ENCODE measurements around the gene E2F3. TPM values are rescaled to one million over a fixed set of nuclear protein-coding genes. Genes with fewer than 3 reads are reported as not detected.

Gene E2F3
- total RNA-seq, 1 experiment from 2014 or later = 18.7 TPM

DNA sequence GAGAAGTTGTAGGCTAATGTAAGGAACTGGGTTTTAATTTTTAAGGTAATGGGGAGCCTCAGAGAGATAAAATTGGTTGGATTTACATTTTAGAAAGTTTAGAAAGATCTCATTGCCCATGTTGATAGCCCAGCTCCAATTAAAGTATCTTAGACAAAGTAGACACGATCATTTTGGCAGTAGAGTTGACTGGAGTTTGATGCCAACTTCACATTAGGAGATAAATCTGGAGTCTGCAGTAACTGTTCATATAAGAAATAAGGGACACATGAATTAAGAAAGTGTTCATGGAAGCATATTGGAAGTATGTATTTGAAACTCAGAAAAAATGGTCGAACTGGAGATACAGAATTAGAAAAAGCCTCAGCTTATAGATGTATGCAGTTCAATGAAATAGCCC, 12.6 kb upstream of the E2F3 start:
- Mint-ChIP-seq H3K4me3 (ENCODE audit: unreplicated experiment) (no peak overlapping the region), H3K27ac (ENCODE audit: low read depth, unreplicated experiment) (no peak overlapping the region), H3K27me3 (ENCODE audit: insufficient read depth, unreplicated experiment) (no peaks in the 10 kb centered on the region), H3K36me3 (ENCODE audit: insufficient read depth, unreplicated experiment) (no peaks in the 10 kb centered on the region), H3K4me1 (ENCODE audit: insufficient read depth, unreplicated experiment) (no peaks in the 10 kb centered on the region), H3K9me3 (ENCODE audit: unreplicated experiment) (peaks cover 8% of the 10 kb centered on the region)
- intact Hi-C loops (cut with micrococcal nuclease) = no loop called here
- BruUV-seq (replicated peaks) = no TSS peak
- CTCF ChIA-PET = interaction anchor here (0.6 to 0.9 kb wide), 4 partner anchors 11 to 1793 kb away, joined by 3 to 4 read pairs (median 4); no protein-coding TSS in a partner anchor
- TF ChIP-seq, protein P1, sequence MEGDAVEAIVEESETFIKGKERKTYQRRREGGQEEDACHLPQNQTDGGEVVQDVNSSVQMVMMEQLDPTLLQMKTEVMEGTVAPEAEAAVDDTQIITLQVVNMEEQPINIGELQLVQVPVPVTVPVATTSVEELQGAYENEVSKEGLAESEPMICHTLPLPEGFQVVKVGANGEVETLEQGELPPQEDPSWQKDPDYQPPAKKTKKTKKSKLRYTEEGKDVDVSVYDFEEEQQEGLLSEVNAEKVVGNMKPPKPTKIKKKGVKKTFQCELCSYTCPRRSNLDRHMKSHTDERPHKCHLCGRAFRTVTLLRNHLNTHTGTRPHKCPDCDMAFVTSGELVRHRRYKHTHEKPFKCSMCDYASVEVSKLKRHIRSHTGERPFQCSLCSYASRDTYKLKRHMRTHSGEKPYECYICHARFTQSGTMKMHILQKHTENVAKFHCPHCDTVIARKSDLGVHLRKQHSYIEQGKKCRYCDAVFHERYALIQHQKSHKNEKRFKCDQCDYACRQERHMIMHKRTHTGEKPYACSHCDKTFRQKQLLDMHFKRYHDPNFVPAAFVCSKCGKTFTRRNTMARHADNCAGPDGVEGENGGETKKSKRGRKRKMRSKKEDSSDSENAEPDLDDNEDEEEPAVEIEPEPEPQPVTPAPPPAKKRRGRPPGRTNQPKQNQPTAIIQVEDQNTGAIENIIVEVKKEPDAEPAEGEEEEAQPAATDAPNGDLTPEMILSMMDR (IDR thresholded peaks at IDR 0.05; ENCODE audit: unreplicated experiment) = no peak
- POLR2A ChIA-PET = interaction anchor here (0.7 to 1.3 kb wide), 3 partner anchors 8 to 14 kb away, joined by 3 to 7 read pairs (median 5); no protein-coding TSS in a partner anchor
- DNase-seq (ENCODE audit: unreplicated experiment) = no peak

DNA sequence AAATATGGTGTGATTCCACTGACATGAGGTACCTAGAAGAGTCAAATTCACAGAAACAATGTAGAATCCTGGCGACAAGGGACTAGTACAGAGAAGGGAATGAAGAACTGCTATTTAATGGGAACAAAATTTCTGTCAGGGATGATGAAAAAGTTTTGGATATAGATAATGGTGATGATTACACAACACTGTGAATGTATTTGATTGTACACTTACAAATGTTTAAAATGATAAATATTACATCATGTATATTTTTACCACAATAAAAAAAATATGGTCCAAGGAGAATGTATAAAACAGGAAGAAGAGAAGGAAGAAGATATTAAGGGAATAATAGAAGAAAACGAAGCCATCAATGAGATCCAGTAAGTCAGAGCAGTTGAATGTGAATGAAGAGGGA, 8.4 kb upstream of the E2F3 start:
- H3K4me3 Mint-ChIP-seq (ENCODE audit: unreplicated experiment) = no peak overlapping the region
- TF ChIP-seq, protein P1 (IDR thresholded peaks at IDR 0.05; ENCODE audit: unreplicated experiment) = no peak
- CTCF ChIA-PET = interaction anchor here (0.8 kb wide), 1 partner anchor 28 kb away, joined by 5 read pairs; no protein-coding TSS in a partner anchor
- POLR2A ChIA-PET = no interaction called here
- no peak overlapping the region for H3K27ac Mint-ChIP-seq (ENCODE audit: low read depth, unreplicated experiment)
- H3K27me3 Mint-ChIP-seq (ENCODE audit: insufficient read depth, unreplicated experiment) = no peaks in the 10 kb centered on the region
- no peaks in the 10 kb centered on the region for H3K9me3 Mint-ChIP-seq (ENCODE audit: unreplicated experiment)
- no TSS peak for BruUV-seq (replicated peaks)
- intact Hi-C loops (cut with micrococcal nuclease) = no loop called here
- H3K36me3 Mint-ChIP-seq (ENCODE audit: insufficient read depth, unreplicated experiment) = no peaks in the 10 kb centered on the region
- no peak for DNase-seq (ENCODE audit: unreplicated experiment)
- no peaks in the 10 kb centered on the region for H3K4me1 Mint-ChIP-seq (ENCODE audit: insufficient read depth, unreplicated experiment)

DNA sequence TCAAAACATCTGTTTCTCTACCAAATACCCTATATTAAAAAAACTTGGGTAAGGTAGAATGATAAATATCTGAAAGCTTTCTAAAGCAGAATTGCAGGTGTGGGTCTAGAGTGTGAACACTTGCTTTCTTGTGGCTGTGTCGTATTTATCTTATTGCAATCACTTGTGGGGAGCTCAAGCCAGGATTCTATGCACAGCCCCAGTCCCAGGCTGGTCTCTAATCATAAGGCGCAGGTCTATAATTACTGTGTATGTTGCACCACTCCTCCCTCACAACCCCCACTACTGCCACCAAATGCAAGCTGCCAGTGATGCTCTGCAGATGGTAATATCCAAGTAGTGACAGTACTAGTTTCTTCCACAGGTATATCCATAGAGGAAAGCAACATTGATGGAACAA, 2.2 kb upstream of the E2F3 start:
- H3K4me1 Mint-ChIP-seq (ENCODE audit: insufficient read depth, unreplicated experiment) = peaks cover 8% of the 10 kb centered on the region
- intact Hi-C loops (cut with micrococcal nuclease) = no loop called here
- no peak for DNase-seq (ENCODE audit: unreplicated experiment)
- no peak overlapping the region for H3K4me3 Mint-ChIP-seq (ENCODE audit: unreplicated experiment)
- TF ChIP-seq, protein P1 (IDR thresholded peaks at IDR 0.05; ENCODE audit: unreplicated experiment) = no peak
- no peaks in the 10 kb centered on the region for H3K9me3 Mint-ChIP-seq (ENCODE audit: unreplicated experiment)
- BruUV-seq (replicated peaks) = no TSS peak
- H3K27ac Mint-ChIP-seq (ENCODE audit: low read depth, unreplicated experiment) = no peak overlapping the region
- H3K36me3 Mint-ChIP-seq (ENCODE audit: insufficient read depth, unreplicated experiment) = peaks cover 12% of the 10 kb centered on the region
- ChIA-PET CTCF (interaction anchor here (0.6 to 3.2 kb wide), 12 partner anchors 9 to 309 kb away, joined by 3 to 22 read pairs (median 4); no protein-coding TSS in a partner anchor), POLR2A (interaction anchor here (1.7 to 2.6 kb wide), 2 partner anchors 10 to 128 kb away, joined by 7 read pairs; no protein-coding TSS in a partner anchor)
- no peaks in the 10 kb centered on the region for H3K27me3 Mint-ChIP-seq (ENCODE audit: insufficient read depth, unreplicated experiment)

DNA sequence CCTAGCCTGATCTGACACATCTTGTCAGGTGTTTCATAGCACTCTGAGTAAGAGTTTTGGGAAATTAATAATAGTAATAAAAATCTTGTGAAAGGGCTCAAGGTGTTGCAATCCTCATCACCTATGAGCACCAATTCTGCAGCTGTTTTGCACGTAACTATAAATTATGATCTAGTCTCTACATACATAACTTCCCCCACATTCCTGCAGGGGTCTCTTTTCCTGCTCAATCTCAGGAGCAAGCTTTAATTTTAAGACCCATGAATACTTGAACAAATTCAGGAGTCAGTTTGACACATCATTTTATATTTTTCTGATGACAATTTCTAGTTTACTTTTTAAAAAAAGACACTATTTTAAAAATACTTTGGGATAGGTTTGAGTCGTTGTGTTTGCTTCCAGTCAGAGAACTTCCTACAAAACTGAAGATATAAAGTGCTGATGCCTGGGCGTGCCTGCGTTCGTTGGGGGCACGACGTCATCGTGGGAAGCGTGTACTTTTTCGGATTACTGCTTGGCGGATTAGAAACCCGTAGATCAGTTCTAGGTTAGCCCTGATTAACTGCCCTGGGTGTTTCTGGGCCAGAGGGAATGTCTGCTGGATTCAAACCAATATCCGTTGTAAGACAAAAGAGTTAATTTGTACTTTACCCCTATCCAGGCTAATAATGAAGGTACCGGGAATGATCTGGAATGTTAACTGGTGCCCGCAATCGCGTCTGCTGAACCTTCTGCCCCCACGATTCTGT, 1.0 kb upstream of the E2F3 start:
- no peaks in the 10 kb centered on the region for H3K27me3 Mint-ChIP-seq (ENCODE audit: insufficient read depth, unreplicated experiment)
- H3K9me3 Mint-ChIP-seq (ENCODE audit: unreplicated experiment) = no peaks in the 10 kb centered on the region
- peak overlapping the region; percentile 91 for H3K27ac Mint-ChIP-seq (ENCODE audit: low read depth, unreplicated experiment)
- intact Hi-C loops (cut with micrococcal nuclease) = loop anchor here (1.0 to 5.0 kb wide), 4 partner anchors 110 to 308 kb away; partner anchors contain the start of gene MBOAT1
- DNase-seq (ENCODE audit: unreplicated experiment) = peak; percentile 49
- H3K36me3 Mint-ChIP-seq (ENCODE audit: insufficient read depth, unreplicated experiment) = peaks cover 13% of the 10 kb centered on the region
- H3K4me3 Mint-ChIP-seq (ENCODE audit: unreplicated experiment) = peak overlapping the region; percentile 98
- BruUV-seq (replicated peaks) = TSS peak; percentile 64
- peaks cover 8% of the 10 kb centered on the region for H3K4me1 Mint-ChIP-seq (ENCODE audit: insufficient read depth, unreplicated experiment)
- ChIA-PET CTCF (interaction anchor here (0.6 to 3.2 kb wide), 9 partner anchors 9 to 130 kb away, joined by 3 to 22 read pairs (median 4); no protein-coding TSS in a partner anchor), POLR2A (interaction anchor here (0.6 to 2.6 kb wide), 14 partner anchors 9 to 419 kb away, joined by 3 to 13 read pairs (median 4); partner anchors contain the start of gene CDKAL1)
- TF ChIP-seq, protein P1 (IDR thresholded peaks at IDR 0.05; ENCODE audit: unreplicated experiment) = peak; percentile 41

Measured in MCF 10A (cell line).